Measurements from ENCODE around the gene PBRM1. TPM values are rescaled to one million over a fixed set of nuclear protein-coding genes. Genes with fewer than 3 reads are reported as not detected.

Gene PBRM1
- total and polyA plus RNA-seq, 2 of the 13 experiments (the other 11 are each of a cell fraction or from before 2014, with no cell fraction given) = 10.9 to 33.2 TPM

GRCh38 chr3:52536112-52536368 is 149.7 kb downstream of the PBRM1 start (continued):
- TF ChIP-seq GFI1 (CRISPR knock-in tag; IDR thresholded peaks at IDR 0.05; ENCODE audit: borderline replicate concordance) (peak; percentile 42; the same call in 1 of the 2 replicates), ZNF296 (CRISPR knock-in tag; conservative IDR thresholded peaks at IDR 0.05) (no peak)

GRCh38 chr3:52535411-52536111 is 150.2 kb downstream of the PBRM1 start:
- Histone ChIP-seq H3K79me2 (ENCODE audit: insufficient read depth, low read length) (peaks cover 68% of the 10 kb centered on the region), H4K20me1 (ENCODE audit: insufficient read depth, low read length) (peaks cover 17% of the 10 kb centered on the region), H3K4me3 (replicated peaks in 1 of 3; ENCODE audit: insufficient read depth in 1 of 3, low read depth in 2 of 3, low read length in 3 of 3) (peak overlapping the region; percentile 1 to 87 (median 84)), H3K9ac (ENCODE audit: insufficient read depth, low read depth, low read length) (peak overlapping the region; percentile 86), H3K27ac (ENCODE audit: extremely low read length, insufficient read depth, low read length) (peak overlapping the region; percentile 85), H3K4me1 (ENCODE audit: insufficient read depth, low read length) (peaks cover 68% of the 10 kb centered on the region), H2AFZ (ENCODE audit: low read length) (no peak overlapping the region), H3K27me3 (ENCODE audit: control insufficient read depth in 1 of 2, insufficient read depth in 2 of 2, low read length in 2 of 2) (no peaks in the 10 kb centered on the region; a peak in 1 of 5 replicates), H3K4me2 (ENCODE audit: low read depth, low read length) (peak overlapping the region; percentile 84), H3K9me3 (ENCODE audit: low read length) (no peaks in the 10 kb centered on the region), H3K36me3 (replicated peaks in 1 of 2; ENCODE audit: control insufficient read depth in 1 of 2, insufficient read depth in 2 of 2, low read length in 2 of 2) (peaks cover 0 to 7% of the 10 kb centered on the region in 2 experiments; a peak in 2 of 5 replicates)
- POLR2A ChIA-PET = interaction anchor here (0.7 to 1.1 kb wide), 13 partner anchors 9 to 297 kb away, joined by 3 to 13 read pairs (median 4); partner anchors contain the start of gene TWF2
- BruUV-seq (replicated peaks) = no TSS peak
- WGBS (ENCODE audit: low lambda C conversion rate) = 86% methylated on average over 19 of the region's 19 CpGs
- FAIRE-seq (no peak), DNase-seq (ENCODE audit: low spot score) (no peak), ATAC-seq (no peak)
- CTCF ChIA-PET (ENCODE audit: low intra/inter-chr PET ratio, low total read pairs) = no interaction called here
- intact Hi-C loops (cut with micrococcal nuclease; ENCODE audit: unreplicated experiment) (no loop called here), in situ Hi-C loops (cut with HindIII; ENCODE audit: extremely low pct_ligation_motif_present, low pct_unique_long_range_greater_than_20kb) (no loop called here)
- no peak for TF ChIP-seq ZNF33B (CRISPR knock-in tag; IDR thresholded peaks at IDR 0.05)
- TF ChIP-seq ZNF451 (CRISPR knock-in tag; IDR thresholded peaks at IDR 0.05) = no peak
- TF ChIP-seq ZNF121 (CRISPR knock-in tag; IDR thresholded peaks at IDR 0.05) = peak; percentile 35; the same call in 1 of the 2 replicates
- no peak for TF ChIP-seq EP300 (IDR thresholded peaks at IDR 0.05; ENCODE audit: low read depth in 2 of 2, low read length in 2 of 2)
- TF ChIP-seq EP300 (CRISPR knock-in tag; IDR thresholded peaks at IDR 0.05; ENCODE audit: borderline replicate concordance) = no peak
- no peak for TF ChIP-seq GZF1 (CRISPR knock-in tag; IDR thresholded peaks at IDR 0.05)
- no peak for TF ChIP-seq TARDBP (CRISPR knock-in tag; IDR thresholded peaks at IDR 0.05)
- TF ChIP-seq KAT8 (CRISPR knock-in tag; IDR thresholded peaks at IDR 0.05) = no peak
- no peak for TF ChIP-seq PHF21A (CRISPR knock-in tag; IDR thresholded peaks at IDR 0.05)
- peak; percentile 65 for TF ChIP-seq ZNF263 (CRISPR knock-in tag; IDR thresholded peaks at IDR 0.05)
- no peak for TF ChIP-seq ZNF460 (CRISPR knock-in tag; IDR thresholded peaks at IDR 0.05; ENCODE audit: borderline replicate concordance)
- peak; percentile 41; the same call in 1 of the 2 replicates for TF ChIP-seq ZNF770 (CRISPR knock-in tag; IDR thresholded peaks at IDR 0.05)
